Stimulated activated CD8-positive, alpha-beta memory T cell treated with anti-CD3 and anti-CD28 coated beads, Interleukin-15, amount 100 ng/mL, for 48 hours (primary cell): ENCODE measurements around the gene TFF3.

Experiments used
- DNase-seq, 2 donors: peaks; one replicate each; pipeline ENCODE4 v3.0.0-alpha.2; 2020; ENCODE audit warnings: low read depth in 2 of 2

TFF3 gene

DNA sequence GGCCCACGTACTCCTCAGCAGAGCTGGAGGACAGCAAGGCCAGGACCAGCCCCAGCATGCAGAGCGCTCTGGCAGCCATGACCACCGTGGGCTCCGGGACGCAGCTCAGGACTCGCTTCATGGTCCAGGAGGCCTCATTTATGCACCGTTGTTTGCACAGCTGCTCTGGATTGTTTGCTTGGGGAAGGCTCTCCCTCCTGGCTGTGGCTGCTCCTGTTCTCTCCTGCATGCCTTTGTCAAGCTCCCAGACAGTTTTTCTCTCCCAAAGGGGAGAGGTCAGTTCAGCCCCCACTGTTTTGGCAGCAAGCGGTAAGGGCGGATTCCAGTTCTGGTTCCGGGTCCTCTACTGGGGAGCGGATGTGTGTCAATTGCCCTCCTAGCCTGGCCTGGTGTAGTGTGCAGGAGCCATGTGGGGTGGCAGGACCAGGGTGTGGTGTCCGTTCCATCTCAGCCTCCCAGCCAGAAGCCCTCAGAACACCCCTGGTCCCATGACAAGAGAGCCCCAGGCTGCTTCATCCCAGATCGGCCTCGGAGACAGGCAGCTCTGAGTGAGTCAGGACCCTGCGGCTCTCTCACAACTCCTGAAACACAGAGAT lies at the start of gene TFF3:
Gene TFF3, minus strand, starts transcription at position 114 of the 596 bp plus-strand sequence. Its CDS starts 35 bp downstream, at position 79.
- no peak for DNase-seq

GRCh38 chr21:42364304-42364865 lies 49.2 kb upstream of the TFF3 start:
- DNase-seq: no peak

DNA sequence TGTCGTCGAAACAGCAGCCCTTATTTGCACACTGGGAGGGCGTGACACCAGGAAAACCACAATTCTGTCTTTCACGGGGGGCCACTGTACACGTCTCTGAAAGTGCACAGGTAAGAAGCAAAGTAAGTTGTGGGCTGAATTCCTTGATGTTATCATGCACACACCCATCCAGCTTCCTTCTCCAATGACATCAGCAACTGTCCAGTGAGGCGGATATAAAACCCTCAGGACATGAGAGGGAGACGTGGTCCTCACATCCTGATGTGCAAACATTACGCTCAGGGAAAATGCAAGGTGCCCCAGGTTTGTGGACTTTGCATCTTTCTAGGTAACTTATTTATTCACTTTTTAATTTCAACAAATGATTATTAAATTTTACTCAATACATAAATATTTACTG lies 48.1 kb upstream of the TFF3 start:
- no peak for DNase-seq

GRCh38 chr21:42362700-42363099 lies 47.5 kb upstream of the TFF3 start:
- no peak for DNase-seq

GRCh38 chr21:42362198-42362597 lies 47.0 kb upstream of the TFF3 start:
- DNase-seq: no peak

GRCh38 chr21:42361286-42361685 lies 46.1 kb upstream of the TFF3 start:
- no peak for DNase-seq

DNA sequence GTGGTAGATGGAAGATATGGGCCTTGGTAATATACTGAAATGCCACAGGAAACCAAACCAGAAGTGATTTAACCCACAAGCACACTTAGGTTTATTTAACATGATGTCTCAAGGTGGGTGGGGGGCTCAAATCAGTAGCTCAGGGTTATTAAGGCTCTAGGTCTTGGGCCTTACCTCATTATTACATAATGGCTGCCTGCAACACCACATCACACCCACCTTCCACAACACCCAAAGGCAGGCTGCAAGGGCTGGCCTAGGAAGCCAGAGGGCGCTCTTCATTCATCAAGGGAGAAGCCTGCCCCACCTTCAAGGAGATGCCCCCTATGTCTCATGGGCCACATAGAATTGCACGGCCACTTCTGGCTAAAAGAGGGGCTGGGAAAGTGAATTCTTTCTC lies 45.1 kb upstream of the TFF3 start:
- peak in 1 of 2 donors; percentile 28 for DNase-seq

DNA sequence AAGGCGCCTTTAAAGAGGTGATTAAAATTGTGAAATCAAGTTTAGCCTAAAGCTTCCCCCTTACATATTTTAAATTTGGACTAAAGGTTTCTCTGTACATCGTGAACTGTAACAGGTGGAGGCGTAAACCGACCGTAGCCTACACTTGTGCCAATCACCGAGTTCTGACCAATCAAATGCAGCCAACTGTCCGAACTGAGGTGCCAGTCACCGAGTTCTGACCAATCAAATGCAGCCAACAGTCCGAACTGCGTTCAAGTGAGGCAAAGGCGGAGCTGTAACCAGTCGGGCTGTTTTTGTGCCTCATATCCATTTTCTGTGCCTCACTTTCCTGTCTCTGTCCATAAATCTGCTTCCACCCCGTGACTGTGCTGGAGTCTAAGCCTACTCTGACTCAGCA lies 43.7 kb upstream of the TFF3 start:
- DNase-seq: no peak

GRCh38 chr21:42358261-42358660 lies 43.1 kb upstream of the TFF3 start:
- DNase-seq: no peak

- DNase-seq: no peak
These were observed 42.1 kb upstream of the TFF3 start for GRCh38 chr21:42357307-42357706.

DNA sequence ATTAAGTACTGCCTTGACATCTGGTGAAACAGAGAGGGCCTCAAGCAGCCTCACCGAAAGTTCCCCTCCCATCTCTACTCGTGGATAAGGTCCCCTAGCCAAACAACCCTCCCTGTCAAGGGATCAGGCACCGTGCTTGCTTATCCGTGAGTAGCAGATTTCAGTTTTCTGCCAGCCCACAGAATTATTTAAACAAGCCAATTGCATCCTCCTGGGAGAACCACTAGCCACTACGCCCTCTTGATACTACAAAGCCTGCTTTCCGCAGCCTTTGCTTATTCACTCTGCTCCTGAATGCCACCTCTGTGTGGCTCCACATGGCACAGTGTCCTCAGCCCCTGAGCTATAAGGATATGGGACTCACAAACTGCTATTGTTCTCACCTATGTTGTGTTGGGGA lies 41.4 kb upstream of the TFF3 start:
- DNase-seq: no peak

DNA sequence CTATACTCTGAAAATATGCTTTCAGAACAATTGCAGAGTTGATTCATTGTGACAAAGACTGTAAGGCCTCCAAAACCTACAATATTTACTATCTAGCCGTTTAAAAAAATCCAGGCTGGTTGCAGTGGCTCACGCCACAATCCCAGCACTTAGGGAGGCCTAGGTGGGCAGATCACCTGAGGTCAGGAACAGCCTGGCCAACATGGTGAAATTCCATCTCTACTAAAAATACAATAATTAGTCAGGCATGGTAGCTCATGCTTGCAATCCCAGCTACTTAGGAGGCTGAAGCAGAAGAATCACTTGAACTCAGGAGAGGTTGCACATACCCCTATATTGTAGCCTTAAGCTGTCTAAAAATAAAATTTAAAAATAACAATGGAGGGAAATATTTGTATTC lies 40.8 kb upstream of the TFF3 start:
- DNase-seq: no peak

GRCh38 chr21:42353623-42354022 lies 38.4 kb upstream of the TFF3 start:
- DNase-seq: no peak

- DNase-seq: no peak
These were observed 37.4 kb upstream of the TFF3 start for GRCh38 chr21:42352441-42353095.

DNA sequence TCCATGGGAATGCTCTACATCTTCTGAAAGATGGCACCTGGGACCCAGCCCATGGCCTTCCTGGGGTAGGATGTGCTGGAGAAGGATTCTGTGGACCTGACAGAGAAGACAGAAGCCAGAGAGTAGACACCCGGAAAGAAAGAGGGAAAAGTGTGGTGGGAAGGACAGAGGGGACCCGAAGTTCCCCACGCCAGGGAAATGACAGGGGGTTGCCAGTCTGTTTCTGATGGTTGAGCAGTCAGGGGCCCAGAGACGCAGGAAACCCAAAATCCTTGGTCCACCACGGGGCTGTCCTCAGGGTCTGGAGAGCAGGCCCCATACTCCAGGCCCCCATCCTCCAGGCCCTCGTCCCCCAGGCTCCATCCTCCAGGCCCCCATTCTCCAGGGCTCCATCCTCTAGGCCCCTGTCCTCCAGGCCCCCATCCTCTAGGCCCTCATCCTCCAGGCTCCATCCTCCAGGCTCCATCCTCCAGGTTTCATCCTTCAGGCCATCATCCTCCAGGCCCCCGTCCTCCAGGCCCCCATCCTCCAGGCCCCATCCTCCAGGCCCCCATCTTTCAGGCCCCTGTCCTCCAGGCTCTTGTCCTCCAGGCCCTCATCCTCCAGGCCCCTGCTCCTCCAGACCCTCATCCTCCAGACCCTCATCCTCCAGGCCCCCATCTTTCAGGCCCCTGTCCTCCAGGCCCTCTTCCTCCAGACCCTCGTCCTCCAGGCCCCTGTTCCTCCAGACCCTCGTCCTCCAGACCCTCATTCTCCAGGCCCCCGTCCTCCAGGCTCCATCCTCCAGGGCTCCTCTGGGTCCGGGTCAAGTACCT lies 36.6 kb upstream of the TFF3 start:
- no peak for DNase-seq

DNA sequence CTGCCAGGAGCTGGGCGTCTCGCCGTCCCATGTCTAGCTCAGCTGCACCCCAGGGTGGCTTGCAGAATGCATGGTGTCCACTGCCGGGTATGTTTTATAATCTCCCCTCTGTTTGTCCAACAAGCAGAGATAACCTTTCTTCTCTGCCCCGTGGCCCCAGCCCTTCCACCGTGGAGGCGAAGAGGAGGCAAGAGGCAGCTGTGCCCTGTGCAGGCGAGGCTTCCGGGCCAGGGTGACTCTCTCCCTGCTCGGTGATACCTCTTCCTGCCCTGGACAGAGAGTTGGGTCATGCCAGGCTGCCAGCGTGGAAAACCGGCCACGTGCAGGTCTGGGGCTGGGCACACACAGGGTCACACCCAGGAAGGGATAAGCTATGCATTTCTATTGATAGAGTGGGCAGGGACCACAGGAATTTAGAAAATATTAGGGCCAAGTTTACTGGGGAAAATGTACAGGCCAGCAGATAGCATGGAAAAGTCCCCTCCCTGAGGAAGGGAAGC lies 35.8 kb upstream of the TFF3 start, which contains the start of gene TFF2:
Gene TFF2, minus strand, starts transcription at position 68 of the 500 bp plus-strand sequence. Its CDS starts 37 bp downstream, at position 31.
- no peak for DNase-seq

- DNase-seq: no peak
These were observed 35.2 kb upstream of the TFF3 start for GRCh38 chr21:42350318-42350910.

GRCh38 chr21:42349420-42350317 lies 34.5 kb upstream of the TFF3 start:
- no peak for DNase-seq

DNA sequence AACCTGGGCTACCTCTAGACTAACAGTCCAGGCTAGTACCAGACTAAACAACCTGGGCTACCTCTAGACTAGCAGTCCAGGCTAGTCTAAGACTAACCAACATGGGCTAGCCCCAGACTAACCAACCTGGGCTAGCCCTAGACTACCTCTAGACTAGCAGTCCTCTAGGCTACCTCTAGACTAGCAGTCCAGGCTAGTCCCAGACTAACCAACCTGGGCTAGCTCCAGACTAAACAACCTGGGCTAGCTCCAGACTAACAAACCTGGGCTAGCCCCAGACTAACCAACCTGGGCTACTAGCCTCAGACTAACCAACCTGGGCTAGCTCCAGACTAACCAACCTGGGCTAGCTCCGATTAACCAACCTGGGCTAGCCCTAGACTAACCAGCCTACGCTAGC lies 33.6 kb upstream of the TFF3 start:
- DNase-seq: no peak

DNA sequence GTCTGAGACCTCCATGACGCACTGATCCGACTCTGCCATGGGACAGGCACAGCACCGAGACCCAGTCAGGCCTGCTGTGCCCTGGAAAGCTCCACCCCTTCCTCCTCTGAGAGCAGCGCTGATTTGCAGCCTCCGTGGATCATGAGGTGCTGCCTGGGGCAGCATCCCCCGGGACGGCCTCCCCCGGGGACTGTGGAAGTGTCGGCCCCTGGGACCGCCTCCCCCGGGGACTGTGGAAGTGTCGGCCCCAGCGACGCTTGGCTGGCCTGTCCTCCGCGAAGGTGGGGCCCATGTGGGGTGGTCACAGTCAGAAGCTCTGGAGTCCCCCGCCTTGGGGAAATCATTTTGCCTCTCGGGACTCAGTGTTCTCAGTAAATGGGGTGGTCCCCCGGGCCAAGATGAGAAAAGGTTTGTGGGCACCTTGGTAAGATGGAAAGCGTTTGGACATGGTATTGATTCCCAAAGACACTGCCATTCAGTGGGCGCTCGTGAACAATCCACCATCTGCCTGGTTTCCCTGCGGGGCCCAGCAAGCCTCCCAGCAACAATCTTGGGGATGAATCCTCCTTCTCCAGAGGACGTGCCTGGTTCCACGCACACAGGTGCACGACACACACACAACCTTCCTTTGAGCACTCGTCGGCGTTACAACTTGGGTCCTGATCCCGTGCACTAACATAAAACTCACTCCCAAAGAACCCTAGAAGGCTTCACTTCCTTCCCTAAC lies 32.6 kb upstream of the TFF3 start:
- DNase-seq: no peak
